ENCODE measurements around the gene GAST.
A peak's percentile ranks its signal among the peaks of the same experiment; 100 is the strongest.
"Not testable (repeated sequence)": the region's sequence is repeated elsewhere in the genome, so short reads cannot be mapped to it uniquely, and the experiment has no call there.

GAST gene, protein sequence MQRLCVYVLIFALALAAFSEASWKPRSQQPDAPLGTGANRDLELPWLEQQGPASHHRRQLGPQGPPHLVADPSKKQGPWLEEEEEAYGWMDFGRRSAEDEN

DNA sequence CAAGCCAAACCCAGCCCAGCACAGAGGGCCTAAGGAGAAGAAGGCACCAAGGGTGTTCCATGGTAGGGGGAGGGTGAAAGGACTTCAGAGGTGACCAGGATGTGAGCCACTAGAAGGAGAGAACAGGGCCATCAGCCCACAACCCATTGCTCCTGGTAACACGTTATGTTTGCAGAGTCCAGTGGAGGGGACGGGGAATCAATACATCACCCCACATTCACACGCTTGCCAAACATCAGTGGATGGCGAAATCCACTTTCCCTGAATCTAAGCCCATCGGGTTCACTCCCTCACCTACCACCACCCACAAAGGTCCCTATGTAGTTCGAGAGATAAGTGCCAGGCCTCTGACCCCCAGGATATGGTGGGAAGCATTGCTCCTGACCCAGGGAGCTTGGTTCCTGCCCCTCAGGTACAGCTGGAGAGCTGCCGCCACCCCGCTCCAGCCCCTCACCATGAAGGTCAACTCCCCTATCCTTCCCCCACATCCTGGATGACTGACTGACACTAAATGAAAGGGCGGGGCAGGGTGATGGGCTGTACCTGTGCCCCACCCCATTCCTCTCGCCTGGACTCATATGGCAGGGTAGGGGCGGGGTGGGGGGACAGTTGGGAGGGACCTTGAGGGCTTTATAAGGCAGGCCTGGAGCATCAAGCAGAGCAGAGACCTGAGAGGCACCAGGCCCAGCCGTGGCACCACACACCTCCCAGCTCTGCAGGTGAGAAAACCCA, at the start of gene GAST:
TSS of gene GAST (plus strand) at position 663 of the 732 bp plus-strand sequence. CDS start 3,106 bp downstream, outside the sequence.
- DNase-seq = no peak

DNA sequence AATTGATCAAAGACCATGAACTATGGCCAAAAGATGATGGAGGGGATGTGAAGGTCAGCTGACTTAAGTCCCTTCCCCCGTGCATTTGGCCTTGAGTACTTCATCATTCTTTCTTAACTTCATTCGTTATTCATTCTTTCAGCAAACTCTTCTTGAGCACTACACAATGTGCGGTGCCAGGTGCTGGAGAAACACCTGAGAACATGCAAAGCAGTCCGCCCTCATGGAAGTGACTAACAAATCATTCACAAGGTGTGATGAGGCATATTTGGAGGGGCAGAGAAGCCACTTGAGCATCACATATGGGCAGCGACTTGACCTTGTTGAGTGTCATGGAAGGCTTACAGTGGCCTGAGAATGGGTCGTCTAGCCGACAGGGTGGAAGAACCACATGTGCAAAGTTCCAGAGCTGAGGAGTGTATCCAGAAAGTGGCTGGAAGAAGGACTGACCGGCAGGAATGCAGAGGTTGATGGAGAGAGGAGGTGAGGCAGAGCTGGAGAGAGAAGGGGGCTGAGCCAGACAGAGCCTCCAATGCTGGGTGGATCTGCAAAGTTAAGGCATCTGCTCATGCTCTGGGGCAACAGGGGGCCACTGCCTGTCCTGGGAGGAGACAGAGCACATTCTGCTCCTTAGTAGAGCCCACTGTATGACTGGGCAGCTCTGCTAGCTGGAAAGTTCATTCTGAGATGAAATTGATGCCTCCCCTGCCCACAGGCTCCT, 48.5 kb upstream of the GAST start:
- no peak for DNase-seq

DNA sequence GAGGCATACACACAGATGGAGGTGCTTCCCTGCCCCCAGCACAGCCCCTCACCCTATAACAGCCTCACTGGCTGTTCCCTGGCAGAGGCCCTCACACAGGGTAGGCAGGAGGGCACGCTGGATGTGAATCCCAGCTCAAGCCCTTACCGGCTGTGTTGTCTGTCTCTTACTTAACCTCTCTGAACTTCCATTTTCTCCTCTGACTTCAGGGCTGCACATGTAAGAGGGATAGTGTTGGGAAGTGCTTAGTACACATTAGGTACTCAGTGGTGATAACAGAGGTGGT, 48.0 kb upstream of the GAST start:
- no peak for DNase-seq

DNA sequence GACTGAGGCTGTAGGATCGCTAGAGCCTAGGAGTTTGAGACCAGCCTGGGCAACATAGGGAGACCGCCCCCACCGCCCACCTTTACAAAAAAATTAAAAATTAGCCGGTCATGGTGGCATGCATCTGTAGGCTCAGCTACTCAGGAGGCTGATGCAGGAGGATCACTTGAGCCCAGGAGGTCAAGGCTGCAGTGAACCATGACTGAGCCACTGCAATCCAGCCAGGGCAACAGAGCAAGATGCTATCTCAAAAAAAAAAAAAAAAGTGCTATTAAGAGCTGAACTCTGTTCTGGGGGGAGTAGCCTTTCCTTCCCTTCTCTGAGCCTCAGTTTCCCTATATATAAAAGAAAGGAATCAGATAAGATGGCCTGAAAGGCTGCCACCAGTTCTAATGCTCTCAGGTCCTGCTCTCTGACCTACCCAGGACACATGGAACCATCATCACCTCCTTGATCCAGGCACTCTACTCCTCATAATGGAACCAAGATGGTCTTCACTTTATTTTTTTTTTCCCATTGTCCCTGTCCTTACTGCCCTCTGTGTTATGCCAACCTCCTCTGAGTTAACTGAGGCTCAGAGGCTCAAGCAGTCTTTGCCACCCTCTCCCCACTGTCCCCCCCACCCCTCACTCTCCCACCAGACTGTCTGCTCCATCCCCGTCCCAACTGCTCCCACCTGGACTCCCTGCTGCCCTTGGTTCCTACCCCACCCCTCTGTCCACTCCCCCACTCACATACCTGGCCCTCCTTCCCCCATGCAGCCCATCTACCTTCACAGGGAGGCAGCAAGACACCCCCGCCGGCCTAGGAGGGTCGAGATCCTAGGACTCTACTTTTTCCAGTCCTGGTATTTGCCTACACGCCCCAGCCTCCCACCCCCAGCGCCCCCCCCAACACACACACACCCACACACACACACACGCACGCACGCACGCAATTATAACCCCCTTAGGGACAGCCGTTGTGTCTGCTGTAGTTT, 47.3 kb upstream of the GAST start:
- DNase-seq = no peak

DNA sequence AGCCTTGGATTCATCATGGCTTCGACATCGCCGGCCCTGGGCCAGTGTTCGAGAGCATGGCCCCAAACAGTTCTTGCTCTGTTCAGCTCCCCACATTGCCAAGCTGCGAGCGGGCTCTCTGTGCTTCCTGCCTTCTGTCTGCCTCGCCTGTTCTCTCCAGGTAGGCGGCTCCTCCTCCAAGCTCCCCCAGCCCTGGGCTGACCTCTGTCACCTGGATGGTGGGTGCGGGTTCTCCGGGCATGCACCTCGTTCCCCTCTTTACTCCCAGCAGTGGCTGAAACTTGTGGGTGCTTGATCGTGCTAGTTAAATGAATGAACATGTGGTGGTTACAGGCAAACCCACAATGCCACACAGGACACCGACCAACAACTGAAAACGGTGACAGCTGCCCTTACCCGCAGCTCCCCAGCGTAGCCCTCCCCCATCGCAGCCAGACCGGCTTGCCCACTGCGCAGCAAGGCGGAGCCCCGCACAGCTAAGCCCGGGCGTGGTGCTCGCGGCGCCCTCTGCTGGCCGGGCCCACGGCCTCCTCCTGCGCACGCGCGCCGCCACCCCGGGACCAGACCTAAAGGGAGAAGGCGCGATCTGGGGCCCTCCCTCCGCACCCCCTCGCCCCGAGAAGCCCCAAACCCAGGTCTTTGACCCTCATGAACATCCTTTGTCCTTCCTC, 46.4 kb upstream of the GAST start:
- DNase-seq = peak; percentile 88

DNA sequence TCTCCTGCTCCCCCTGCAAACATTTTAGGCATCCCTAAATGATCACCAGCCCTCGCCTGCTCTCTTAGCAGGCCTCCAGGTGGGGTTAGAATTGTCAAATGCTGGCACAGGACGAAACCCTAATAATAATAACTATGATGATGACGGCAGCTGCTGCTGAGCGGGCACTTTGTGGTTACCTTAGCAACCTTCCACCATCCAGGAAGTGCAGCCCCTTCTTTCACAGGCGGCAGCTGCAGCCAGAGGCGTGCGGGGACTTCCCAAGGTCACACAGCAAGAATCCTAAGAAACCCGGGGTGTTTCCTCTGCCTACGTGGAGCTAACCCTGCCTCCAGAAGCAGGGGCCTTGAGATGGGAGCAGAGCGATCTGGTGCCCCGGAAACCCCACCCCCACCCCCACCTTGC, 45.9 kb upstream of the GAST start:
- DNase-seq = peak; percentile 51

DNA sequence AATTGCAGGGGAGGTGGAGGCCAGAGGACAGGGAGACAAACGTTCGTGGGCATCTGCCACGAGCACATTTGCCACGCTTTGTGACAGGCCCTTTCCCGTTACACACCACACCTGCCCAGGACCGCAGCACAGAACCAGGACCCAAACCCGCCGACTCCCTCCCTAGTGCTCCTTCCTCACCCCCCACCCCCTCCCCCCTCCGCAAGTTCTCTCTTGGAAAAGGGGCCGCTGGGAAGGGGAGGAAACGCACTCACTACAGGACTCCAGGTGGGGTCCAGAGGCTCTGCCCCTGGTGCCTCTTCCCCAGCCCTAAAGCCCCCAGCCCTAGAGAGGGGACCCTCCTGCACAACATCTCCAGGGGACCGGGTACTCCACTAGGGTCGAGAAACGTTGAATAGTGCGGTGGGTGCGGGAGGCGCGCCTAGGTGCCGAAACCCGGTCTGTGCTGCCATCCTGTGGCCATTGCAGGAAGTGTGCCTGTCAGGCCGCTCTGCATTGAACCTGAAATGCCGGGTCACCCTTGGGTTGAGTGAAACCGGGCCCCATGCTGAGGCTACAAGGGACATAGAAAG, 45.3 kb upstream of the GAST start:
- peak; percentile 90 for DNase-seq

DNA sequence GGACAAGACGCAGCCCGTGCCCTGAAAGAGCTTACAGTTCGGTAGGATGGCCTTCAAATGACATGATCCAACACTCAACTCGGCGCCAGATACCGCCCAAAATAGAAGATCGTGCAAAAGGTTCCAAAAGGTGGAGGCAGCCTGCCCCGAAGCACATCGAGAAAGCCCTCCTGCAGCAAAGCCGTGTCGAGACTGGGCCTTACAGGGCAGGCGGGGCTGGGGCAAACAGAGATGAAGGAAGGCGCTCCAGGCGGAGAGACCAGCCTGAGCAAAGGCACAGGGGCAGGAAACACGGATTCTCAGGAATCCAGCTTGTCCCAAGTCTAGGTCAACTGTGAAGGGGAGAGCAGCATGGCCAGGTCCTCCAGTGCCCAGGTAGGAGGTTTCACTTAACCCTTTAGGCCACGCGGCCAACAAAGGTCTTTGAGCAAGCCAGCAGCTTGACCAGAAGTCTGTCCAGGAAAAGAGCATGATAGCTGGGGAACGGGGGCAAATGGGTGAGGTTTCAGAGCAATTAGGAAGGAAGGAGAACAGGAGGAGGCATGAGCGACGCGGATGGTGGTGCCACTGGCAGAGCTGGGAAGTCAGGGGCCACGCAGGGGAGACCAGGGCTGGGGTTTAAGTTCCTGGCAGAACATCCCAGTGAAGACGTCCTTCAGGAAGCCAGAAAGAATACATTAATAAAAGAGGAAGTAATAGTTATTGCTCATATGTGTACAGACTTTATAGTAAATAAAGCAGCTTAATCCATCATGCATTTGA, 44.7 kb upstream of the GAST start:
- DNase-seq = no peak

DNA sequence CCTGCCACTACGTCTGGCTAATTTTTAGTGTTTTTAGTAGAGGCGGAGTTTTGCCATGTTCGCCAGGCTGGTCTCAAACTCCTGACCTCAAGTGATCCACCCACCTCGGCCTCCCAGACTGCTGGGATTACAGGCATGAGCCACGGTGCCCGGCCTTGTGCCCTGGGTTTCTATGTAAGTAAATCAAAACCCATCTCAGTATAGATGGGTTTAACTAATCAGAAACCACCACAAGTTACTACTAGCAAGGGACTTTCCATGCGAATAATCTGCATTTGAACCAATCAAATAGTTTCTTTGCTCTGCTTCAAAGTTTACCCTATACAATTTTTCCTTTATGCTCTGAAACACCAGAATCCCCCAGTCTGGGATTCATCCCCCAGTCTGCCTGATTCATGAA, 40.0 kb upstream of the GAST start:
- no peak for DNase-seq

DNA sequence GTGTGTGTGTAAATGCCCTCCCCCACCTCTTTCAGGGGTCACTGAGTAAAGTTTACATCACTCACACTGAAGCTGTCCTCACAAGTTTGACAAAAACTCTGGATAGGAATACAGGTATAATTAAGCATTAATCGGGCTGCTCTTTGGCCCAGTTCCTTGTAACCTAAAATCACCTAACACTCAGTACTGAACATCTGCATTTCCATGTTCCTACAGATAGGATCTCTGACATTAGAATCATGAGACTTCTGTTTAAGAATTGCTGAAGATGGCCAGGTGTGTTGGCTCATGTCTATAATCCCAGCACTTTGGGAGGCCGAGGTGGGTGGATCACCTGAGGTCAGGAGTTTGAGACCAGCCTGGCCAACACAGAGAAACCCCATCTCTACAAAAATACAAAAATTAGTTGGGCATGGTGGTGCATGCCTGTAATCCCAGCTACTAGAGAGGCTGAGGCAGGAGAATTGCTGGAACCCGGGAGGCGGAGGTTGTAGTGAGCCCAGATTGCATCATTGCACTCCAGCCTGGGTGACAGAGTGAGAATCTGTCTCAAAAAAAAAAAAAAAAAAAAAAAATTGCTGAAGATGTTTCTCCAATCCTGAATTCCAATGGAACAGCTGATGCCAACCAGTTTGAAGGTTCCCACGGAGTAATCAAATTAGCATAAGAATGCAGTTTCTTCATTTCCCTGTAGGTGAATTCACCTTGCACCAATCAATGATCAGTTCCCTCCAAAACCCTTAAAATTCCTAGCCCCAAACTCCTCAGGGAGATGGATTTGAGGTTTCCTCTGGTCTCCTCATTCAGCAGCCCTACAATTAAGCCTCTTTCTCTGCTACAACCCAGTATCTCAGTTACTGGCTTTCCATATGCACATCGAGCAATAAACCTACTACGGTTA, 36.7 kb upstream of the GAST start:
- not testable (repeated sequence) for DNase-seq

DNA sequence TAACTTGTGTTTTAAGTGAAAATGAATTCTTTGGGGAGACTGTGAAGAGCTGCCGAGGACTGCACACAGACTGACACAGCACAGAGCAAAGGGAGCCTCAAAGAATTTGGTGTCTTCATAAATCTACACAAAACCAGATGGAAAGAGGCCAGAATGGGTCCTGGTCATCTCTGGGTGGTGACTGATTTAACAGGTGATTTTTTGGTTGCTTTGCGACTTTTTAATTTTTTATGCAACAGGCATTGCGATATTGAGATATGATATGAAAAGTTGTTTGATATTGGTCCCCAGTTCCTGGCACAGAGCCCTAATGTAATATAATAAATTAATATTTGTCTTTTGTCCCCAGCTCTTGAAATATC, 36.1 kb upstream of the GAST start:
- no peak for DNase-seq

DNA sequence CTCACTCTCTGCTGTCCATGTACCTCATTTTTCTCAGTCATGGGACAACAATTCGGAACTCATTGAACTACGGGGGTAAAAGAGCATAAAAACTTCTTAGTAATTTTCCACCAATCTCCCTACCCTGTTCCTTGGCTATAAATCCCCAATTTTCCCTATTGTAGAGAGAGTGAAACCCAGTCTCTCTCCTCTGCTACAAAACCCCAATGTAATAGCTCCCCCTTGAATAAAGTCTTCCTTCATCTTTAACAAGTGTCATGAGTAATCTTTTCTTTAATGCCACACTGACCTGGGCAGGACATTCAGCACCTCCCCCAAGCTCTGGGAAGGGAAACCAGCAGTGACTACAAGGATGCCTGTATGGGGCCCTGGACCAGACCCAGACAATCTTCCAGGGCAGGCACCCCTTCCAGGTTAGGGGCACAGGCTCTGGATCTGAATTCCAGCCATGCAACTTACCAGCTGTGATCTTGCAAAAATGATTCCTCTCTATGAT, 33.7 kb upstream of the GAST start:
- no peak for DNase-seq

DNA sequence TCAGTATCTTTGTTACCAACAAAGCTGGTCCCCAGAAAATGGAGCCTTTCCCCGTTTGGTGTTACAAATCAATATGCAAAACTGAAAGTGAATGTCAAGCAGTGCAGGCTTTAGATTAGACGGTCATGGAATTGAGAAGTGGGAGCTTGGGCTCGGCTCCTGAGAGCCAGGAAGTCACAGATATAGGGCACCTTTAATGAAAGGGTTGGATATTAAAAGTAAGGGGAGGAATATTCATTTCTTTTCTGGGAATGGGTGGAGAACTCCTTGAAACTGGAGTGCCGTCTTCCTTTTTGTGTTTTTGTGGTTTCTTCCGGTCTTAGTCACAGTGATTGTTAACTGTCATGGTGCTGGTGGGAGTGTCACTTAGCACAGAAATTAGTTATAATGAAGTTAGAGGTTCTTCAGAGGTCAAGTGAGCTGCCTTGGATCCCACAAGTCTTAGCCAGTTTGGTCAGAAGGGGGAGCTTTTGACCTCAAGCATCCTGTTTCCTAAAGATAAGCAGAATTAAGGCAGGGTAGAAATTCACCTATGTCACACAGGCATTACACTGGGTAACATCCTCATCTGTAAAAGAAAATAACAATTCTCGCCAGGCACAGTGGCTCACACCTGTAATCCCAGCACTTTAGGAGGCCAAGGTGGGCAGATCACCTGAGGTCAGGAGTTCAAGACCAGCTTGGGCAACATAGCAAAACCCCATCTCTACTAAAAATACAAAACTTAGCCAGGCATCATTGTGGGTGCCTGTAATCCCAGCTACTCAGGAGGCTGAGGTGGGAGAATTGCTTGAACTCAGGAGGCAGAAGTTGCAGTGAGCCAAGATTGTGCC, 33.0 kb upstream of the GAST start:
- peak; percentile 37 for DNase-seq

DNA sequence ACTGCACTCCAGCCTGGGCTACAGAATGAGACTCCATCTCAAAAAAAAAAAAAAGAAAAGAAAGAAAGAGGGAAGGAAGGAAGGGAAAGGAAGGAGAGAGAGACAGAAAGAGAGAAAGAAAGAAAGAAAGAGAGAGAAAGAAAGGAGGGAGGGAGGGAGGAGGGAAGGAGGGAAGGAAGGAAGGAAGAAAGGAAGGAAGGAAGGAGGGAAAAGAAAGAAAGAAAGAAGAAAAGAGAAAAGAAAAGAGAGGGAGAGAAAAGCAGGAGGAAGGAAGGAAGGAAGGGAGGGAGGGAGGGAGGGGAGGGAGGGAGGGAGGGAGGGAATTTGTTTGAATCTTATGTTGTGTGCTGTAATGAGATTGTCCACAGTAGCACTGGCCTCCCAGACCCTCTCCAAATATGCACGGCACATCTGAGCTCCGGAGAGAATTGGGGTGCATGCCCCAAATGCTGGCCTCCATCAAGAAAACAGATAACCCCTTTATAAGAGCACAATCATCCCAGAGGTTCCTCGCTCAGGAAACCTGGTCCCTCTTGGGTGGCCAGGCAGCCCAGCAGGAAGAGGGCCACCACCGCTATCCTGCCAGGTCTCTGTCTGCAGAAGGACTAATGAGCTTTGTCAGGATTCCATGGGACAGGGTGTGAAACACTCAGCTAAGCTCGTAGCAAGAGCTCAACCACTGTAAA, 32.2 kb upstream of the GAST start:
- DNase-seq = no peak

DNA sequence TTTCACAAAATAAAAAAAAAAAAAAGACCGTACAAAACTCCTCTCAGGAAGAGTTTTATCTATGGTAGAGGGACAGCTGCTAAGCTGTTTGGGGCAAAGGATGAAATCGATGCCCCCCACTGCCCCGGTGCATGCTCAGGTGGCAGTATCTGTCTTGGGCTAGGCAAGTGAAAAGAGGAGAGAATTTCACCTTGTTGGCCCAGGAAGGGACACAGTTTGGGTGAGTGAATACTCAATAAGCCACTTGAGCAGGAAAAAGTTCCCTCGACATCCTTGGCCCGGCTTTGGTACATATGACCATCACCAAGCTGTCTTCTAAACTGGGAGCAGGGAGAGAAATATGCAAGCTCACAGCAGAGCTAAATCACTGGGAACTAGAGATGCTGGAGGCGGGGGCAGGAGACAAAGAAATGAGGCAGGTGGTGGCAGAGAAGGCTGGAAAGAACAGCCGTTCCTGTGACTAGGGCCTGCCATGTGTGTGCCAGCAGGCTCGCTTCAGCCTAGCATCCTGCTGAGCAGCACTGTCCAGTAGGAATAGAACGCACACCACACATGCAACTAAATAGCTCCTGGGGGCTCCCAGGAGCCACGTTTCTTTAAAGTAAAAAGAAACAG, 31.6 kb upstream of the GAST start:
- no peak for DNase-seq

DNA sequence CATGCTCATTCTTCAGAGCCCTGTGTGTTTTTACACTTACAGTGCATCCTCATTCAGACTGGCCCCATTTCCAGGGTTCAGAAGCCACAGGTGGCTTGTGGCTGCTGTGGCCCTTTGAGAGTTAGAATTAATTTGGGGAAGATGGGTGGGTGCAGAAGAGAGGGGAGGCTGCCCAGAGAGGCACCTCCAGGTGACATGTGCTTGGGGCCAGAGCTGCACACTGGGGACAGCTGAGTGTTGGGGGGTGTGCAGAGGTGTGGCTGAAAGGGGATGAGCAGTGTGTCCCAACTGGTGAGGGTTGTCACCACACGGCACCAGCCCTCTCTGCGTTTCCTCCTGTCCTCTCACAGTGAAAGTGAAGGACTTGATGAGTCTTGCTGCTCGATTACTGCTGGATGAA, 30.4 kb upstream of the GAST start:
- DNase-seq = no peak

DNA sequence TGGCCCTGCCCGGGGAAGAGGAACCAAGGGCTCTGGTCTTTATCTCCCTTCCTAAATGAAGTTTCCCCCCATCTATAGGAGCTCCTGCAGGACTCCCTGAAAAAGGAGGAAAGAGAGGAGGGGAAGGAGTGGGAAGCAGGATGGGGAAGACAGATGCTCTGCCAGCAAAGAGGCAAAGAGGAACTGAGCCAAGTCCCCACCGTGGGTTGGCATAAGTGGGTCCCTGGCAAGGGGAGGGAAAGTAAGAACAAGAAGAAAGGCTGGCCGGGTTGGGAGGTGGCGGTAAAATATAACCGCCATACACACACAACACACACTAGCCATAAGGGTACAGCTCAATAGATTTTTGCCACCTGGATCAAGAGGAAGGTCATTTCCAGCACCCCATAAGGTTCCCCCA, 29.5 kb upstream of the GAST start:
- no peak for DNase-seq

DNA sequence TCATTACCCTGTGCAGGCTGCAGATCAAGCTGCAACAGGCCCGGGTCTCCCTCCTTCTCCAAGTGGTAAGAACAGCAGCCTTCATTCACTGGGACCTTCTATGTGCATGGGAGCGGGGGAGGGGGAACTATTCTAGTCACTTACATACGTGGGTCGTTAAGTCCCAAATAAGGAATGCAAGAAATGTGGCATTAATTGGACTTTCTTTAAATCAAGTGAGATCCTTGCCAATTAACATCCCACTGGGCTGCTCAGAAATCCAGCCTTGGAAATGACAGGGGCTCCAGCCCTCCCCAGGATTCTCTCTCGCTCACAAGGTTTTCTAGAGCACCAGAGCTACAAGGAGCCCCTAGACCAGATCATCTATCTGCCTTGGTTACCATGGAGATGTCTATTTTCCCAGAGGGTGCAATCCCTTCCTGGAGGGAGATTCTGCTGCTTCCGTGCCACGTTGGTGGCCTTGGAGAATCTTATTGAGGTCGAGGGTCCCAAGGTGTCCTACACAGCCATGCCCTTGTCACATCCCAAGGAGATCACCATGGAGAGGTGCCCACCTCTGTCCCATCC, 28.6 kb upstream of the GAST start:
- no peak for DNase-seq
